Uterus (tissue), 2 donors: ENCODE measurements around the gene FRMD4B.

Source experiments
- CTCF ChIP-seq, 4 experiments: fragments of 200-600 bp in 2 of 4; fragments of 450-650 bp in 2 of 4; sonication (generic) in 2 of 4; IDR thresholded peaks; one replicate each; pipeline ENCODE4 v1.5.1; 2016 to 2019; ENCODE audit warnings: antibody characterized with exemption in 4 of 4, mild to moderate bottlenecking in 2 of 4, moderate library complexity in 1 of 4
- POLR2A ChIP-seq, 2 donors: fragments of 450-650 bp; IDR thresholded peaks; one replicate each; pipeline ENCODE4 v1.6.1; 2016; ENCODE audit warnings: antibody characterized with exemption in 2 of 2, mild to moderate bottlenecking in 1 of 2, moderate library complexity in 1 of 2

- TF ChIP-seq CTCF (IDR thresholded peaks at IDR 0.05) = no peak
- TF ChIP-seq POLR2A (IDR thresholded peaks at IDR 0.05) = no peak
Measured at GRCh38 chr3:69376731-69377130, 9.2 kb downstream of the FRMD4B start.
